ENCODE measurements around the gene TP73. TPM values are rescaled to one million over a fixed set of nuclear protein-coding genes. Genes with fewer than 3 reads are reported as not detected.

Gene TP73
- total and polyA plus RNA-seq, 9 donors, result 0.52 to 2.5 (median 1.2) TPM

DNA sequence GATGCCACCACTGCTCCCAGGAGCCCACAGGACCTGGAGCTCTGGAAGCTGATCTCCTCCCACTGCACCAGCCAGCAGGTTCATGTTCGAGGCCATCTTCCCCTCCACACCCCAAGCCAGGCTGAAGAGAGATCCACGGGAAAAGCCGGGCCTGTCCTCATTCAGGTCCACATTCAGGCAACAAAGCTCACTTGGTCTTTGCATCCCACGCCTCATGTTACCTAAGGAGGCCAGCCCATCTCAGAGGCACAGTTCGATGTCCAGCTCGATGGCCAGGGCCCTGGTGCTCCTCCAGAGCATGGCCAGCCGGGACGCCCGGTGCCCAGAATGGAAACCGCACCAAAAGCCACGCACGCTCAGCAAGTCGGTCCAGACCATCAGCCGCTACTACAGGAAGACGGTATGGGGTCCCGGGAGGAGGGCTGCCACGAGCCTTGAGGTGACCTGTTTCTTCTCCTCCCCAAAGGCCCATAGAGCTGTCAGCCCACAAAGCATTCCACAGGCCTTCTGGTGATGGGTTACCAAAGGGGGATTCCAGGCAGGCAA lies 100.2 kb downstream of the TP73 start, which contains the start of gene CCDC27:
Gene CCDC27, plus strand, starts transcription at position 51 of the 546 bp plus-strand sequence. Its CDS starts 32 bp downstream, at position 83.
- no peaks in the 10 kb centered on the region for H3K9me3 ChIP-seq (replicated peaks; ENCODE audit: control insufficient read depth, low read depth, low read length)
- H3K4me1 ChIP-seq (ENCODE audit: control insufficient read depth, insufficient read depth, low read length), result peaks cover 13% of the 10 kb centered on the region
- H3K4me3 ChIP-seq (ENCODE audit: low read length), result no peak within 1 kb of the TSS
- H3K36me3 ChIP-seq (ENCODE audit: control insufficient read depth, insufficient read depth, low read length), result no peaks in the 10 kb centered on the region
- no peak within 1 kb of the TSS for H3K27ac ChIP-seq (ENCODE audit: low read length)
- H3K27me3 ChIP-seq (ENCODE audit: control insufficient read depth, insufficient read depth, low read length), result peaks cover 14% of the 10 kb centered on the region
- DNase-seq, result no peak
- 78% methylated on average over 16 of the region's 17 CpGs for WGBS (ENCODE audit: insufficient coverage)

DNA sequence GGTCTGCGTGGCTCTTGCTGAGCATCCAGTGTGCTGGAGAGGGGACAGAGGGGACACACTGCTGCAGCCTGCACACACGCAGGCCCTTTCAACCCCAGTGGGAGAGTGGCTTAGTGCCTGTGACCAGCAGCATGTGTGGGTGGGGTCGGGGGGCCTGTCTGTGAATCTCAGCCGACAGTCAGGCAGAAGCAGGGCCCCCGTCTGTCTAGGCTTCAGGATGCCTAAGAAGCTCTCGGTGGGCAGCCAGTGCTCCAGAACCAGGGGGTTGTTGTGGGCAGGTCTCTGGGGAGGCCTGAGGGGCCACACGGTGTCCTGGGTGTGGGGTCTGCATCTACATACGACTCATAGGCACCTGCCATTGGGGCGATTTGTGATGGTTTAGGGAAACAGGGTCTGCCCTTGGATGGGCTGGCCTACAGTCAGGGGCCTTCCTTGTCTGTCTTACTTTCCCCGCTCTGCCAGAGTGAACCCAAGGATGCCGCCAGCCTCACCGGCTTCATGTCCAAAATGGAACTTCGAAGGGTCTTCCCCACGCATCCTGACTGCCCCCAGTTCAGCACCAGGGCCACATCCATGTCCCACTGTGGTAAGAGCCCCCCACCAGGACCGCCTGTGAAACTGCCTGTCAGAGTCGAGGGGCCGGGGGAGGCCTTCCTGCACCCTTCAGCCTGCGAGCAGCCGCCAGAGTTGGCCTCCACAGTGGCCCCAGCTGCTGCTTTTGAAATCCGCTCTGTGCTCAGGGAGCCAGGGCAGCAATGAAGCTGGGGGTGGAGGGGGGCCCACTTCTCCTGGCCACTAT lies 101.5 kb downstream of the TP73 start:
- H3K4me3 ChIP-seq (ENCODE audit: low read length), result no peak overlapping the region
- no peaks in the 10 kb centered on the region for H3K36me3 ChIP-seq (ENCODE audit: control insufficient read depth, insufficient read depth, low read length)
- H3K27me3 ChIP-seq (ENCODE audit: control insufficient read depth, insufficient read depth, low read length), result peaks cover 14% of the 10 kb centered on the region
- 78% methylated on average over 14 of the region's 20 CpGs for WGBS (ENCODE audit: insufficient coverage)
- DNase-seq, result no peak
- H3K27ac ChIP-seq (ENCODE audit: low read length), result no peak overlapping the region
- peaks cover 8% of the 10 kb centered on the region for H3K4me1 ChIP-seq (ENCODE audit: control insufficient read depth, insufficient read depth, low read length)
- H3K9me3 ChIP-seq (replicated peaks; ENCODE audit: control insufficient read depth, low read depth, low read length), result no peaks in the 10 kb centered on the region

DNA sequence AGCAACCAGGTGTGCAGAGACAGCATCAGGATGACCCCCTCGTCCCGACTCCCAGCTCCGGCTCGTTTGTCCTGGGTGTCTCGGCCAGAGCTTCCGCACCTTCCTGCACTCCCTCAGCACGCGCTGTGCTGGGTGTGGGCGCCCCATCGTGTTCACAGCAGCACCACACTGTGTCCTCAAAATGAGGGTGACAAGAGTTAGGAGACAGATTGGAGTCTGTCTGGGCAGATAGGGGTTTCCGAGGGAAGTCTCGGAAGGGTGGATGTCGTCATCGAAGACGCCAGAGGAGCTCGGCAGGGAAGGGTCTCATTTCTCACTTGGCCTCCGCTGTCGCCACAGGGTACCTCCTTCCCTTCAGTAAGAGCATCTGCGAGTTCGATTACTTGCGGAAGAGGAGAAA lies 104.1 kb downstream of the TP73 start:
- 70% methylated on average over 18 of the region's 21 CpGs for WGBS (ENCODE audit: insufficient coverage)
- peaks cover 8% of the 10 kb centered on the region for H3K4me1 ChIP-seq (ENCODE audit: control insufficient read depth, insufficient read depth, low read length)
- no peak overlapping the region for H3K4me3 ChIP-seq (ENCODE audit: low read length)
- no peak overlapping the region for H3K27ac ChIP-seq (ENCODE audit: low read length)
- peaks cover 4% of the 10 kb centered on the region for H3K9me3 ChIP-seq (replicated peaks; ENCODE audit: control insufficient read depth, low read depth, low read length)
- peaks cover 17% of the 10 kb centered on the region for H3K27me3 ChIP-seq (ENCODE audit: control insufficient read depth, insufficient read depth, low read length)
- DNase-seq, result no peak
- H3K36me3 ChIP-seq (ENCODE audit: control insufficient read depth, insufficient read depth, low read length), result no peaks in the 10 kb centered on the region

DNA sequence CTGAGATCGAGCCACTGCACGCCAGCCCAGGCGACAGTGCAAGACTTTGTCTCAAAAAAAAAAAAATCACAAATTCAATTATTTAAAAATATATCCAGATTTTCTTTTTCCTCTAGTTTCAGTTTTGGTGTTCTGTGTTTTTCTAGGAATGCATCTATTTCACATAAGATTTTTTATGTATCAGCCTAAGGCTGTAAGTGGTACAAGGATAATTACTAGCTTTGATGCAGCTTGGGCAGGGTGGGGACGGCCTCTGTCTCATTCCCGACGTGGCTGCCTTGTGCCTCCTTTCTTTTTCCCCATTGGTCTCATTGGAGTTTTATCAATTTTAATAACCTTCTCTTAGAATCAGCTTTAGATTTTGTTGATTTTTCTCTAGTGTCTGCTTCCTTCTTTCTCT lies 106.8 kb downstream of the TP73 start:
- no peak for DNase-seq
- Histone ChIP-seq H3K9me3 (replicated peaks; ENCODE audit: control insufficient read depth, low read depth, low read length) (peaks cover 4% of the 10 kb centered on the region), H3K4me3 (ENCODE audit: low read length) (no peak overlapping the region), H3K27me3 (ENCODE audit: control insufficient read depth, insufficient read depth, low read length) (peaks cover 19% of the 10 kb centered on the region), H3K27ac (ENCODE audit: low read length) (no peak overlapping the region), H3K36me3 (ENCODE audit: control insufficient read depth, insufficient read depth, low read length) (no peaks in the 10 kb centered on the region), H3K4me1 (ENCODE audit: control insufficient read depth, insufficient read depth, low read length) (peaks cover 4% of the 10 kb centered on the region)
- no CpG with 5 or more reads among the region's 6 CpGs for WGBS (ENCODE audit: insufficient coverage)

DNA sequence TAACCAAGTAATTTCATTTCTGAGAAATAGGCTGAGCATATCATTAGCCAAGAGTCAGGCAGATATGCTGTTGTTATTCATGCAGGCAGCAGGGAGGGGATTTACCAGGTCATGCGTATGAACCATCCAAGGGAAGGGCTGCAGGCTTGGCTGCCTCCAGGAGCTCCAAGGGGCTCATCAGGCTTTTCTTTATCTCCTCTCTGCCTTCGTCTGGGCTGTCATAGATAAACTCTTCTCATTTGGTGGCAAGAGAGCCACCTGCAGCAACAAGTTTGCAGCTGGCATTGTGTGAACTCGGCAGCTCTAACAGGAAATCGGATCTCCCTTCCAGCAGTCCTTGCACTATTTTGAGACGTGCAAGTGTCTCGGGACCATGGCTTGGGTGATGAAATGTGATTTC lies 107.5 kb downstream of the TP73 start:
- no peak overlapping the region for H3K27ac ChIP-seq (ENCODE audit: low read length)
- no peak overlapping the region for H3K4me3 ChIP-seq (ENCODE audit: low read length)
- H3K9me3 ChIP-seq (replicated peaks; ENCODE audit: control insufficient read depth, low read depth, low read length), result peaks cover 4% of the 10 kb centered on the region
- no peaks in the 10 kb centered on the region for H3K4me1 ChIP-seq (ENCODE audit: control insufficient read depth, insufficient read depth, low read length)
- H3K27me3 ChIP-seq (ENCODE audit: control insufficient read depth, insufficient read depth, low read length), result peaks cover 19% of the 10 kb centered on the region
- H3K36me3 ChIP-seq (ENCODE audit: control insufficient read depth, insufficient read depth, low read length), result no peaks in the 10 kb centered on the region
- whole genome bisulfite sequencing (ENCODE audit: insufficient coverage), result 38% methylated on average over 4 of the region's 6 CpGs
- DNase-seq, result no peak

DNA sequence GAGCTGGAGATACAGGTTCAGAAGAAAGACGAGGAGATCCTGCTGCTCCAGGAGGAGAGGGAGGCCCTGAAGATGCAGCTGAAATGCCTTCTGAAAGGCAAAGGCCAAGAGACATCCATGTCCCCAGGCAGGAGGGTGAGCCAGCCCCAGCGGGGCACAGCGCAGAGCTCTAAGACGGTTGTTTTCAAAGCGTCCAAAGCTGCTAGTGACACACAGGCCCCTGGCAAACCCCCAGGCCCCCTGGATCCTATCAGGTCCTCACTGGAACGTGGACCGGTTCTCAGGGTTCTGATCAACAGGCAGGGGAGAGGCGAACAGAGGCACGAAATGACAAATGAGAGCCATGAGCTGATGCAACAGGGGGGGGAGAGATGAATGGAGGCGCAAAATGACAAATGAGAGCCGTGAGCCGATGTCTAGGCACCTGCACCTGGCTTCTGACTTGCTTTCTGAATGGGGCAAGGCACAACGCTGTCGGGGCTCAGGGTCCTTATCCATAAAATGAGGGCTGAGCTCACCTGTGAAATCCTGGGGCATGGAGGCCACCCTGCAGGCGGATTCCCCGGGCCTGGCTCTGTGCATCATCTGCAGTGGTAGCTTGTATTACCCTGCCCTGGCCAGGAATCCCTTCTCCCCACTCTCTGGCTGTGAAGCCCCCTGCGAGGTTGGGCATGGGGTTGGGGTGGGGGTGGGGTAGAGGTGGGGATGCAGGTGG lies 109.1 kb downstream of the TP73 start:
- Histone ChIP-seq H3K27me3 (ENCODE audit: control insufficient read depth, insufficient read depth, low read length) (peaks cover 18% of the 10 kb centered on the region), H3K9me3 (replicated peaks; ENCODE audit: control insufficient read depth, low read depth, low read length) (peaks cover 4% of the 10 kb centered on the region), H3K27ac (ENCODE audit: low read length) (no peak overlapping the region), H3K4me3 (ENCODE audit: low read length) (no peak overlapping the region), H3K4me1 (ENCODE audit: control insufficient read depth, insufficient read depth, low read length) (no peaks in the 10 kb centered on the region), H3K36me3 (ENCODE audit: control insufficient read depth, insufficient read depth, low read length) (no peaks in the 10 kb centered on the region)
- no peak for DNase-seq
- 76% methylated on average over 14 of the region's 17 CpGs for WGBS (ENCODE audit: insufficient coverage)

DNA sequence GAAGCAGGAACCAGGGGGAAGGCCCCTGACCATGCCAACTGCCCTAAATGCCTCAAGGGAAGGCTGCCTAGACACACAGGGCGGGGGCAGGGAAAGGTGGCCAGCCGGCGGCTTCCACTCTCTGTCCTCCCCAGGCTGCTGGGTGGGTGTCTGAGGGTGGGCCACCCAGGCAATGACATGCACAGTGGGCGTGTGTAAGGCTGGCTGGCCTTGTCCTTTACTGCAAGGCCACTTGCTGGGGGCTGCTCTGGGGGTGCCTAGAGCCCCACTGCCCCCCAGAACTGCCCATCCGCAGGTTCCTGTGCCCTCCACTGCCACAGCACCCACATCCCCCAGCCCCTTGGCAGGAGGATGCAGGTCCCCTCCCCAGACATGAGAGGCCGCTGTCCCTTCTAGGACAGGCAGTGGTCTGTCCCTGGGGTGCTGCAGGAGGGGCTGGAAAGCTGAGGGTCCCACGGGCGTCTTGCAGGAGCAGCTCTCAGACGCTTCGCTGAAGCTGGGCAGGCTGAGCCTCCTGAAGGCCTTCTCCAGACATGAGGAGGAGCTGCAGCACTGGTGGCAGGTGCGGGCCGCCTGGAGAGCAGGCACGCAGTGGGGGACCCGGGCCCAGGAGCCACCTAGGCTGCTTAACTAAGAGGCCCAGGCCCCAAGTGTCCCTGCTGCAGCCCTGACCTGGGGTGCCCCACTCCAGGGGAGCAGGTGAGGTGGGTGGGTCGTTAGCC lies 110.0 kb downstream of the TP73 start:
- Histone ChIP-seq H3K4me3 (ENCODE audit: low read length) (no peak overlapping the region), H3K4me1 (ENCODE audit: control insufficient read depth, insufficient read depth, low read length) (no peaks in the 10 kb centered on the region), H3K9me3 (replicated peaks; ENCODE audit: control insufficient read depth, low read depth, low read length) (peaks cover 4% of the 10 kb centered on the region), H3K27ac (ENCODE audit: low read length) (no peak overlapping the region), H3K36me3 (ENCODE audit: control insufficient read depth, insufficient read depth, low read length) (no peaks in the 10 kb centered on the region), H3K27me3 (ENCODE audit: control insufficient read depth, insufficient read depth, low read length) (peaks cover 14% of the 10 kb centered on the region)
- 75% methylated on average over 14 of the region's 15 CpGs for WGBS (ENCODE audit: insufficient coverage)
- no peak for DNase-seq

DNA sequence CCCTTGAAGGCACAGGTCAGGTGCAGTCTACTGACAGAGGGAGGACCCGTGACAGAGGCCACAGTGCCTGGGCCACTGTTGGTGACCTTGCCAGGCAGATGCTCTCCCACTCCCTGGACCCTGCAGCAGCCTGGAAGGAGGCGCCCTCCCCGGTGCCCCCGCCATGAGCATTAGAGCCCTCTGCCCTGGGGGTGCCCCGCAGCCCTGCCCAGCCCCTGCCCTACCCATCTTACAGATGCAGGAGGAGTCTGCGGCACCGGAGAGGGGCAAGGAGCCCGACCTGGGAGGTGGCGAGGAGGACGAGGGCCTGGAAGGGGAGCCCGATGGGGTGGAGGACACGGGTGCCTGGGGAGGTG lies 110.5 kb downstream of the TP73 start:
- Histone ChIP-seq H3K4me3 (ENCODE audit: low read length) (no peak overlapping the region), H3K36me3 (ENCODE audit: control insufficient read depth, insufficient read depth, low read length) (no peaks in the 10 kb centered on the region), H3K27me3 (ENCODE audit: control insufficient read depth, insufficient read depth, low read length) (peaks cover 16% of the 10 kb centered on the region), H3K4me1 (ENCODE audit: control insufficient read depth, insufficient read depth, low read length) (no peaks in the 10 kb centered on the region), H3K9me3 (replicated peaks; ENCODE audit: control insufficient read depth, low read depth, low read length) (peaks cover 4% of the 10 kb centered on the region), H3K27ac (ENCODE audit: low read length) (no peak overlapping the region)
- DNase-seq, result no peak
- 81% methylated on average over 9 of the region's 12 CpGs for WGBS (ENCODE audit: insufficient coverage)

DNA sequence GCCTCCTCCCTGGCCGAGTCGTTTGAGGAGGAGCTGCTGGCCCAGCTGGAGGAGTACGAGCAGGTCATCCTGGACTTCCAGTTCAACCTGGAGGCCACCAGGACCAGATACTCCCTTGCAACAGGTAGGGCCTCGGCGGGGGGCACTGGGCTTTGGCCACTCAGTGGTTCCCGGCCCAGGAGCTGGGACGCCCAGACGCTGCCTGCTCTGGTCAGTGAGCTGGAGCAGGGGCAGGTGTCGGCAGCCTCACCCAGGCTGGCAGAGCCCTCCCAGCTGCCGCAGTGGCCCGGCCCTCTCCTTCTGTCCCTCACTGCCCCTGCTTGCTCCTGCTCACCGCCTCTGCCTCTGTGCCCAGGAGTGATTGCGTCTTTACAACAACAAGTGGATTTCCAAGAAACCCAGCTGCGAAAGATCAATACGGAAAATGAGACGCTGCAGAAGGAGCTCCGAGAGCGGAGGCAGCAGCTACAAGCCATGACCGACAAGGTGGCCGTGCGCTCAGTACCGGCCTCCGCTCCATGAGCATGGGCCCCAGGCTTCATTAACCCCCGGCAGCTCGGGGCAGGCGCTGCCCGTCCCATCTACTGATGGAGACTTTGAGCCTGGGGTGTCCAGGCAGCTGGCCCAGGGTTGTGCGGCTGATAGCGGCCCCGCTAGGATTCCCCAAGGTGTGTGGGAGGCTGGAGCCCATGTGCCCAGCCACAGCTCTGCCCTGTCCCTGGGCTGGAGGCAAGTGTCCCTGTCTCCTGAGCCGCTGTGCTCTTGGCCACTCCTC lies 111.2 kb downstream of the TP73 start:
- Histone ChIP-seq H3K4me3 (ENCODE audit: low read length) (no peak overlapping the region), H3K27ac (ENCODE audit: low read length) (no peak overlapping the region), H3K36me3 (ENCODE audit: control insufficient read depth, insufficient read depth, low read length) (no peaks in the 10 kb centered on the region), H3K9me3 (replicated peaks; ENCODE audit: control insufficient read depth, low read depth, low read length) (peaks cover 4% of the 10 kb centered on the region), H3K4me1 (ENCODE audit: control insufficient read depth, insufficient read depth, low read length) (no peaks in the 10 kb centered on the region), H3K27me3 (ENCODE audit: control insufficient read depth, insufficient read depth, low read length) (peaks cover 16% of the 10 kb centered on the region)
- DNase-seq, result no peak
- 66% methylated on average over 31 of the region's 31 CpGs for WGBS (ENCODE audit: insufficient coverage)

Measured in muscle of leg (tissue), 11 donors.